Fibroblast of upper back skin (primary cell): Measurements from ENCODE around the gene BEST1.

Experiments used
- DNase-seq: peaks from one replicate; pipeline ENCODE4 v3.0.0-alpha.2; 2013

The BEST1 gene

DNA sequence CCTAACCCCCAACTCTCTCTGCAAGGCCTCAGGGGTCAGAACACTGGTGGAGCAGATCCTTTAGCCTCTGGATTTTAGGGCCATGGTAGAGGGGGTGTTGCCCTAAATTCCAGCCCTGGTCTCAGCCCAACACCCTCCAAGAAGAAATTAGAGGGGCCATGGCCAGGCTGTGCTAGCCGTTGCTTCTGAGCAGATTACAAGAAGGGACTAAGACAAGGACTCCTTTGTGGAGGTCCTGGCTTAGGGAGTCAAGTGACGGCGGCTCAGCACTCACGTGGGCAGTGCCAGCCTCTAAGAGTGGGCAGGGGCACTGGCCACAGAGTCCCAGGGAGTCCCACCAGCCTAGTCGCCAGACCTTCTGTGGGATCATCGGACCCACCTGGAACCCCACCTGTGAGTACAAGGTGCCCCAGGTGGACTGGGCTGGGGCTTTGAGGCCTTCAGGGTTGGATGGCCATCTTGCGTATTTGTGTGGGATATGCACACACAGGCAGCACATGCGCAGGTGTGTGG, at the start of gene BEST1:
Gene BEST1 (plus strand): TSS at position 317 of the 513 bp plus-strand sequence. CDS start 1,456 bp downstream, outside the sequence.
- no peak for DNase-seq

DNA sequence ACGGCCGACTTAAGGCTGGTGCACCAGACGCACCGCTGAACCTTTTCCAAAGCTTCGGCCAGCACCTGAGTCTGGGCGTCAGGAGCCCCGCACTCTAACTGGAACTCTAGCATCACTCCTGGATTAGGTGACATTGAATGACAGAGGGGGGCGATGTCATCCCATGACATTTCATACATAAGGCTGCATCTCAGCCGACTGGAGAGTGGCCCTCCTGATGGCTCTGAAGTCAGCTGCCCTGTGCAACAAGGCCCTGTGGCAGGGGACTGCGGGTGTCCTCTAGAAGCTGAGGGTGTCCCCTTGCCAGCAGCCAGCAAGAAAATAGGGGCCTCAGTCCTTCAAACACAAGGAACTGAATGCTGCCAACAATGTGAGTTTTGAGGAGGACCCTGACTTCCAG, 48.8 kb upstream of the BEST1 start:
- no peak for DNase-seq

DNA sequence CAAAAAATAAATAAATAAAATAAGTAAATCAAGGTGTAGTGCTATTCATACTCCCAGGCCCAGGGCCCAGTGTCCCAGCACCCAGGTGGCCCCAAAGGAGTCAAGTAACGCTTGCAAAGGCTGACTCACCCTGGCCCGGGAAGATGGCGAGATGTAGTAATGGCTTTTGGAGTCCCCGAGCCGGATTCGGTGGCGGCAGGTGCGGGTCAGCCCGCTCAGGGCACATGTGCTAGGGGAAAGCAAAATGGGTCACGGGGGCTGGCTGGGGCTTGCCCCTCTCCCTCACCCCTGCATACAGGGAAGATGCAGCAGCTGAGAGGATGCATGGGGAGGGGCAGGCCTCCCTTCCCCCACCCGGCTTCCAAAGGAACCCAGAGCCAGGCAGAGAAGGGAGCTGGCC, 47.8 kb upstream of the BEST1 start:
- no peak for DNase-seq

DNA sequence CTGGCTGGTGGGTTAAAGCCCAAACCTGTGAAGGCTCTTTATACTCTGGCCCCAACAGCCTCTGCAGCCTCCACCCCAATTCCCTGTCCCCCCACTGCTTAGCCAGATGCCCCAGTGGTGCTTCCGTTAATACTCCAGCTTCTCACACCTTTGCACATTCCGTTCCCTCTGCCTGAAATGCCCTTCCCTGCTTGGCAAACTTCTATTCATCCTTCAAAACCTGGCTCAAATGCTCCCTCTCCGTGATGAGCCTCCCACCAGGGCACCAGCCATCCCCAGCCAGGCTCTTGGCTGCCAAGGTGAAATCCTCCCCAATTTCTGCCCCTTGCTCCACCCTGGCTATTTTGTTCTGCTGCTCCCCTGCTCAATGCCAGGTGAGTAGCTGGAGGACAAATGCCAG, 46.3 kb upstream of the BEST1 start:
- DNase-seq = no peak

DNA sequence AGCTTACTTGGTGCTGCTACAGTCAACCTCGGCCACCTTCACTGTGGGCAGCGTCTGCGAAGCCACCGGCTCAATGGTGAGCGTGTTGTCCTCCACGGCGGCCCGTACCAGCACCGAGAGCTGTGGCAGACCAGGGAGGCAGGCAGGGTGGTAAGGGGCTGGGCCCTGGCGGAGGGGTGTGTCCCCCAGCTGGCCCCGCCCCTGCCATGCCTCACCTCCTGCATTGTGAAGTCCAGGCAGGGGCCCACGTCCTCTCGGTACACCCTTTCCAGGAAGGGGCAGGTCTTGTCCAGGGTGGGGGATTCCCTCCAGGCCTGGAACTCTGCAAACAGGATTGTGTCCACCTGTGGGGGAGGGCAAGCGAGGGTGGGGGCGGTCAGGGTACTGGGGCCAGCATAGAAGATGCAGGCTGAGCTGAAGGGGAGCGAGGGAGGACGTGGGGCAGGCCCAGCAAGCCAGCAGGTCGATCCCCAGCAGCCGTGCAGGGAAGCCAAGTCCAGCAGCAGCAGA, 45.6 kb upstream of the BEST1 start:
- no peak for DNase-seq

DNA sequence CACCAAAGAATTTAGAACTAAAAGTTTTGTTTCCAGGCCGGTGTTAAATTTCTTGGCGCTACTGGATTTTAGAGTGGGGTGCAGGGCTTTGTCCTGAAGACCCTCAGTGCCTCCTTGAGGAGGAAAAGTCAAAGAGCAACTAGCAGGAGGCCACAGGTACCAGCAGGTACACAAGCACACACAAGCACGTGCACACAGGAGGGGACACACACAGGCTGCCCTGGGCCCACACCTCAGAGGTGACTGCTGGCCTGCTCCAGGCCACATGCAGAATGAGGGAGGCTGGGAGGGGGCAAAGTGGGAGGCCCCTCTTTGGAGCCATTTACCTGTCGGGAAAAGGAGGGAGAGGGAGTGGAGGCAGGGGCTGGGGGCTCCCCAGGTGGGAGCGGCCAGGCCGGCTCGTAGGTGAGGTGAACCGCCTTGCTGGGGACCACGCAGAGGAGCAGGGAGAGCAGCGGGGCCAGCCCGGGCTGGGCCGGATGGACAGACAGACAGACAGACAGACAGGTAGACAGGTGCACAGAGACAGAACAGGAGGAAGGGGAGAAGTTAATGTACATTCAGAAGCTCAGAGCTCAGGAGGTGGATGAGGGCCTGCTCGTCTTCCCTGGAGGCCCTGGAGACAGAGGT, 45.0 kb upstream of the BEST1 start:
- DNase-seq = no peak

DNA sequence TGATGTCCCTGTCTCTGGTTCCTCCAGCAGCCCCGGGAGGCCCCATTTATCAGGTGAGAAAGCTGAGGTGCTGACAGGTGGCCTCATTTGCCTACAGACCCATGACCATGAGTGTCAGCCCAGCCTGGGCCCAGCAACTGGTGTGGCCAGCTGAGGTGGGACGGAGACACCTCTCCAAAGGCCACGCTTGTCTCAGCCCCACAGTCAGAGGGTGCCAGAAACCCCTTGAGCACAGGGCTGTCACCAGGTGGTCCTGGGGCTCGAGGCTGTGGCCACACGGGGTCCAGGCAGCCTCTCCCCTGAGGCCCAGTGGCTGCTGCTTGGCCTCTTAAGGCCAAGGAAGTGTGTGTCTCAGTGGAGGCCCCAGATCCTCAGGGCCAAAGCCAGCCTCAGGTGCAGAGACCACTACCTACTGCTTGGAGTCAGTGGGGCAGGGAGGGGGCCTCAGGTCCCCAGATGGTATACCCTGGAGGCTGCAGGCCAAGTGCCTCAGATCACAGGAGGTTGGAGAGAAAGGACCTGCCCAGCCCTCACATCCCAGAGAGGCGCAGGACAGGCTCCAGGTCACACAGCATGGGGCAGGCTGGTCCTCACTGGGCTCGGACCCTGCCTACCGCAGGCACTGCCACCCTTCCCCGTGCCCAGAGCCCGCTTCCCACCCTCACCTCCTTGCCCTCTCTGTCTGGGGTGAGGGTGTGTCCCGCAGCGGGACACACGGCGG, 44.2 kb upstream of the BEST1 start:
- DNase-seq = no peak

DNA sequence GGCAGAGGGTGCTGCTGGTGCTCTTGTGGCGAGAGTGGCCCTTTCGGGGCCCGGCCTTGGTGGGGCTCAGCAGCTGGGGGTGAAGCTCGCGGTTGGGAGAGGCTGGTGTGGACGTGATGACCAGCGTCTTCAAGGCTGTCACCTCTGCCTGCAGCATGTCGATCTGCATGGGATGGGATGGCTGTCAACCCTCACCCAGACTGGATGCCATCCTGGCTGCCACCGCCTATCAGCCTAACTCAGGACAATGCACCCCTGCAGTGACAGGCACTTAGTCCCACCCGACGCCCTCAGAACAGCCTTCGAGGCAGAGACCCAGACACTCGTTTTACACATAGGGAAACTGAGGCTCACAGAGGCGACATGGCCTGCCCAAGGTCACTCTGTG, 43.6 kb upstream of the BEST1 start:
- DNase-seq = no peak

DNA sequence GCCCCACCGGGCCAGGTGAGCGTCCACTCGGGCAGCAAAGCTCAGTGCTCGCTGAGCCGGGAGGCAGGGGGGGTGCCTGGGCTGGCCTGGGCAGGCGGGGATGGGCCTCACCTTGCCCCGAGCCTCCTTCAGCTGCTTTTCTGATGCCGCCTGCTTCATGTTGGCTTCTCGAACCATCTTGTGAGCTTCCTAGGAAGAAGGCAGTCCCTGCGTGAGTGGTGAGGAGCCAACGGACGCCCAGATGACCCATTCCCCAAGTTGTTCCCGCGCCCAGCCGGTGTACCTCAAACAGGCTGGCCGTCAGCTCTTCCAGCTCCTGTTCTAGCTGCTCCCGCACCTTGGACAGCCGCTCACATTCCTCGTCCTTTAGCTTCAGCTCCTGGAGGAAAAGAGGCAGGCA, 42.9 kb upstream of the BEST1 start:
- no peak for DNase-seq

DNA sequence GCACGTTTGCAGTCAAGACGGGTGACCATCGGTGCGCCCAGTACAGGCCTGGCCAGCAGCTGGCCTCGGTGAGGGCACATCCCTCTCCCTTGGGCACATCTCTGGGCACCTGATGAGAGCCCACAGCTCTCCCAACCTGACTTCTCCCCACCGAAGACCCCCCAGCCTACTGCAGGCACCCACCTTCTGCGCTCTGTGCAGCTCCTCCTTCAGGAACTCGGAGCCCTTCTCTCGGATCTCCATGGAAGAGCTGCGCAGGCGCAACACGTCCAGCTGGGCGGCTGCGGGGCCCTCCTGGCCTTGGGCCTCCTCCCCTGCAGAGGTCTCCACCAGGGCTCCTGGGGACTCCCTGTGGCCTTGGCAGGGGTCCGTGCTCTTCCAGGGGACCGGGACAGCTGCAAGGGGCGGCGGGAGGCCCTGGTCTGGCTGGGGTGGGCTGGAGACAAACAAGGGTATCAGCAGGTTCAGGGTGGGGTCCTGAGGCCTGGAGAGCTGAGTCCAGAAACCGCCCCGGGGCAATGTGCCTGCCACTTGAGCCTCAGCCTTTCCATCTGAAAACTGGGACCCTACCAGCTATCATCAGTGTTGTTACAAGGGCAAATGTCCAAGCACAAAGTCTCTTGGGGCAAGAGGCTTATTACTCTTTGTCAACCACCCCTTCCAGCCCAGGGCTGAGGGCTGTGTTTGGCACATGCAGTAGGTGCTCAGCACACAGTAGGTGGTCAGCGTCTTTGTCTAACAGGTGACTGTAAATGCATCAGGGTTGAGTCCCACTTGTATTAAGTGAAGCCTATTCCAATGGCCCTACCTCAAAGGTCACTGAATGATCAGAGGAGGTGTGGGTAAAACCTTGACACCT, 42.1 kb upstream of the BEST1 start:
- DNase-seq = no peak

DNA sequence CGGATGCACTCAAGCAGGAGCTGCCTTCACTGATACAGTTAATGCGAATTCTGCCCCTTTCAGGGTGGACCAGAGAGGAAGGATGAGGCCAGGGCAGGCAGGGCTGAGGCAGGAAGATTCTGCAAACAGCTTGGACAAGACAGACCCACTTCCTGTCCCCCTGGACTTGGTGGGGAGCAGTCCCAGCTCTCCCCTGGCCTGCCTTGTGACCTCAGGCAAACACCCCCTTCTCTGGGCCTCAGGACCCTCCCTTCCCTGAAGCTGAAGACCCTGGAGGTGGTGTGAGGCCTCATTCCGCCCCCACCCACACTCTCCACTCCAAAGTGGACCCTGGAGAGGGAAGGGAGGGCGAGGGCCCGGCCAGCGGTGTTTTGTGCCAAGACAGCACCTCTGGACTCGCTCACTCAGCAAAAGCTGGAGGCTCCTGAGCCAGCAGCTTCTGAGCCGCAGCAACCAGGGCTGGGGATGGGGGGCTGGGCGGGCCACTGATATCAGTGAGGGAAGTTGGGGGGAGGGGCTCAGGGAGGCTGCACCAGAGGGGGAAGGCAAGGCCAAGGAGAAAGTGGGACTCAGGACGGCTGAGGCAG, 41.3 kb upstream of the BEST1 start:
- DNase-seq = peak; percentile 28

DNA sequence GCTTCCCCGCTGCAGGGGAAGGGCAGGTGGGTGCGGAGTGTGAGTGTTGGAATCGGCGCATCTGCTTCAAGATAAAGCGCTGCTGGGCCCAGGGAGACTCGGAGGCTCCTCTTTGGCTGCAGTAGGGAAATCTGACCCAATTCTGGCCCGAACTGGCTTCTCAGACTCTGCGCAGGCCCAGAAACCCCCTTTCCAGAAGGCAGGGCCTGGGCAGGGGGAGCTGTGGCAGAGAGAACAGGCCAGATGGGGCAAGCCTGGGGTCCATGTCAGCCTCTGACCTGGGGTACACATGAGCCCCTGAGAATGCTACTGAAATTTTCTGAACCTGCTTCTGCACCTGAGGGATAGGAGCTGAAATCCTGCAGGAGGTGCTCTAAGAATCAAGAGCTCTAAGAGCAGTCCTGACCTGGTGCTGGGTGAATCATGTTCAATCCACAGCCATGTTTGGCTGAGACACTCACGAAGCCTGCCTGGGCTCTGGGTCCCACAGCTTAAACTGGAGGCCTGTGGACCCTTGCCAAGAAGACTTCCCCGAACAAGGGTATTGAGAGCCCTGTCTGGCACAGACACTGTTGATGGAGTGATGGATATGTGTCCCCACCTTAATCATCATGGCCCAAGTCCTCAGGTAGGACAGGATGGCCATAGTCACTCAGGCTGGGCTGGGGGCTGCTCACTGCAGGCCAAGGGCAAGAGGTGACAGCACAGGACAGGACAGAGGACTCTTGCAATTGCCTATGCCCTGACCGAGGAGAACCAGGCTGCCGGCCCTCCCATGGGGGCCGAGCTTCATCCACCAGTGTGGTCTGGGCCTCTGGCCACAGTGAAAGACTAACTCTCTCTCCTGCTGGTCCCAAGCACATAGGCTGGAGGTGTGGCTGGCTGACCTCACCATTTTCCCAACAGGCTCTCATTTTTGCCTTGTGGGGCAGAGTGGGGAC, 39.7 kb upstream of the BEST1 start:
- no peak for DNase-seq

DNA sequence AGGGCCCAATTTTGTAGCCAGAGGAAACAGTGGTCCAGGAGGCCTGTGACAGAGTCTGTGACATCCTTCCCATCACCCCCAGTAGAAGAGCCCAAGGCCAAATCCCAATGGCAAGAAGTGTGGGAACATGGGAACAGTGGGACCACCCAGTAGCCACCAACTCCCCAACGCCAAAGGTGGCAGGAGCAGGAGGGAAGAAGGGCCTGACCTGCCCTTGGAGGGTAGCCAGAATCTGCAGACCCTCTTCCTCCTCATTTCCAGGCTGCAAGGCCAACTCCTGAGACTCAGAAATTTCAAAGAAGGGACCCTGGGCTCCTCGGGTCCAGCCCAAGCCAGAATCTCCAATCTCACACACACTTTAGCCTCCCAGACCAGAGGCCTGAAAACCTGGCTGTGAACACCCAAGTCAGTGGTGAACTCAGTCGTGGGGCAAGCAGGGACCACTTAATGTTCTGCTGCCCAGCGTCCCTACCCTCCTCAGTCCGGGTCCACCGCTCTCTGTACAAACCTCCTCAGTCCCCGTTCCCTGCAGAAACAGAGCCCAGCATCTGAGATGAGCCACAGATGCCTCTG, 38.9 kb upstream of the BEST1 start:
- DNase-seq = no peak

DNA sequence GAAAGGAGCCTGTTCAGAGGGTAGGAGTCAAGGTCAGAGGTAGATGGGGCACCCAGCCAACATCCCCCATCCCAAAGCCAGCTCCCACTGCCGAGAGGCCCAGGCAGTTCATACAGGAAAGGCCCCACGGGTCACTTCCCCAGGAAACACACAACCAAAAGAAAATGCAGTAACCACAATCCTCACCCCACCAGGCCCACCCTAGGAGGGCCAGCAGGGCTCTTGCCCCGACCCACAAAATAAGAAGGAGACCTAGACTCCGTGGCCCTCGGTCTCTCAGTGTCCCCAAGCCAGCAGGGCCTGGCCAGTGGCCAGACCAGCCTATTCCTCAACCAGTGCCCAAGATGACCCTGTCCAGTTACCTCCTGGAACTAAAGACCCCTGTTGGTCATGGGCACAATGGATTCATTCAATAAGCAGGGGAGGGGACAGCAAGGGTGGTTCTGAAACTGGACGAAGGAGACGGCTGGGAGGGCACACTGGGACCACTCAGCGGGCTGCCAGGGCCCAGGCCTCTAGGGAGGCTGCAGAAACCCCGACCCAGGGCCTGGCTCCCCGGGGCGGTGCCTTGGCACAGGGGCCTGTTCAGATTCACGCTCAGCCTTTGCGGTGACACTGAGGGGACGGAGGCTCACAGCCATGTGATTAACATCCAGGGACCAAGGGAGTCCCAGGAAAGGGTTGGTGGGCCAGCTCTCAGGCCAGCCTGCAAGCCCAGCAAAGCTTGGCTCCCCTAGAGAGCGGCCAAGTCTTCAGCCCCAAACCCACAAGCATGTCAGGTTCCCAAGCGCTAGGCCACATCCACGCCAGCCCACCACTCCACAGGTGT, 38.2 kb upstream of the BEST1 start:
- DNase-seq = no peak

DNA sequence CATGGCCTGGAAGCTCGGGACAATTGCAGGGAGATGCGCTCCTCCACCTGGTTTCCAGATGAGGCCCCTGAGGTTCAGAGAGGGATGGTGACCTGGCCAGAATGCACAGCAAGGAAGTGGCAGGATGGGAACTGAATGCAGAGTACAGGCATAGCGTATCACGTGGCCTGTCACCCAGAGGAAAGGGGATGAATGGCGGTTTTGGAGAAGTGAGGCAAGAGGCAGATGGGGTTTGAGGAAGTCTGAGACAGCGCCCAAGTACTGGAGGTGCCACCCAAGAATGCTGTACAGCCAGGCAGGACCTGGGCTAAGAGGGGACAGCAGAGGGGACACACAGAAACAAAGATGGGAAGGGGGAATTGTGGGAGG, 37.6 kb upstream of the BEST1 start:
- DNase-seq = no peak

DNA sequence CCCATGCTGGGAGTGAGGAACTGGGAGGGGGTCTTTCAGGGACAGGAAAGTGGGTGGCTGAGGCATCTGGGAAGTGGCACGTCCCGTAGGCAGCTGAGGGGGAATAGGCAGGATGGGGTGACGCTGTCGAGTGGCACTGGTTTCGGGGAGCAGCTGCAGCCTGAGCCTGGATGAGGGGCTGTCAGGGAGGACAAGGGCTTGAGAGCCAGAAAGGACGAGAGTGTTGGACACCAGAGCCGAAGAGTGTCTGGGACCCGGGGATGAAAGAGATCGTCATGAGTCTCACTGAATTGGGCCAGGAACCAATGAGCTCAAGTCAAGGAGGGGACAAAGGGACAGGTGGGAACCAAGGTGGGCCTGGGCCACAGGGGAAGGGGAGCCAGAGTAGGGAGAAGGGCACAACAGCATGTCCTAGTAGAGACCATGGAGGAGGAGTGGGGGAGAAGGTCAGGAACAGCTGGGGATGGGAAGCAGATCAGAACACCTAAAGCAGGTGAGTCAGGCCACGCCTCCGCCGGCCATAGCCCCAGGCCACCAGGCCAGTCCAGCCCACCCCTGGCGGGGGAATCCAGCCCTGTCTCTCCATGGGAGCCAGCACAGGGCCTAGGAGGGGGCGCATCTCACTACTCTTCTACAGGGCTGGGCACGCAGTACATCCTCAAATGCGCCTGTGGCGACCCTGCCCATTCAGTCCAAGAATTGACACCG, 37.0 kb upstream of the BEST1 start:
- no peak for DNase-seq

DNA sequence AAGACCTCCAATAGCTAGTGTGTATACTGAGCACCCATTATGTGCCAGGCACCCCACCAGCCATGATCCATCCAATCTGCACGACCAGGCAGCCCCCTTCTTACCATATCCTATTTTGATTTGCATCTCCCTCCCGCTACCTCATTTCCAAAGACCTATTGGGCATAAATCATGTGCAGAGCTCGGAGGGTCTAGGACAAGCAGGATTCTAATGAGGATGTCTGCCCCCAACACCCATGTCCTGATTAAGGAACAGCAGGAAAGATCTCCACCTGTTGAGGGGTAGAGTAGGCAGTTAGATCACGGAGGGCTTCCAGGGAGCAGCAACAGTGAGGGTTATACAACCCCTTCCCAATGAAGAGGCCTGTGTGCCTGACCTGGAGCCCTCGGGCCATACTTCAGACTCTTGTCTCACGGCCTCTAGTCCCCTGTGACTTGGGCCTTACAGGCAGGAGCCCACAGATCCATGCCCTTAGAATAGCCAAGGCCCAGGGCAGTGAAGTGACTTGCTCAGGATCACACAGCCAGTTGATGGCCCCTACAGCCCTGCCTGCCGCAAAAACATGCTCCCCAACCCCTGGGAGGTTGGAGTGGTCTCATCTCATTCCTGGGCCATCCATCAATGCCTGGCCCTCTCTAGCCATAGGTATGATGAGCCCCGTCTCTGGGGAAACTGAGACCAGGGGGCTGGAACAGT, 36.3 kb upstream of the BEST1 start:
- DNase-seq = no peak

DNA sequence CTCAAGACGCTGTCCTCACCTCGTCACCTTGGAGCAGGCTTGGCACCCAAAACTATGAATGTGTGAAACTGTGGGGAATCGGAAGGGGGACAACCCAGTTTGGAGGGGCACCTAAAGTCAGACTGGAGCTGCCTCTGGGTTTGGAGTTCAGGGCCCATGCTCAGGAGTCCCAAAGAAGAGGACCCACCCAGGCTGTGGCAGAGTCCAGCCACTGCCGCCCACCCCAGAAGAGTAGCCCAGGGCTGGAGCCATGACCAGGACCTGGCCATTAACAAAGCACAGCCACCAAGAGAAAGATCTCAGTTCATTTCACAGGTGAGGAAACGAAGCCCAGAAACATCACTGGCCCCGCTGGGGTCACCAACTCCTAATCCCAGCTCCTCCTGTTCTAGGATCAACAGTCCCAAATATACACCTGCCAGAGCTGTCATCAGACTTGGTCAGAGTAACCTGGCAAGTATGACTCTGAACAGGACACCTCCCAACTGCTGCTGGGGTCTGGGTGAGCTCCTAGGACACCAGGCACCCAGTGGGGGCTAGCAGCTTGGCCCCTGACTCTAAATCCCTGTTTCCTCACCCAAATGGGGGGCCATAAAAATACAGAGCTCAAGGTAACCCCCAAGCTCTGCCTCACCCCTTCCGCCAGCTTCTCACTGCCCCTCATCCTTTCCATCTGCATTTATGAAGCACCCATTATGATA, 35.5 kb upstream of the BEST1 start:
- no peak for DNase-seq
